Measurements from ENCODE around the gene ZNF282.
"Not testable (repeated sequence)": the region's sequence is repeated elsewhere in the genome, so short reads cannot be mapped to it uniquely, and the experiment has no call there.

The ZNF282 gene

GRCh38 chr7:149220534-149220933, 25.2 kb downstream of the ZNF282 start:
- peaks cover 29% of the 10 kb centered on the region for H3K36me3 Mint-ChIP-seq (ENCODE audit: insufficient read depth)

DNA sequence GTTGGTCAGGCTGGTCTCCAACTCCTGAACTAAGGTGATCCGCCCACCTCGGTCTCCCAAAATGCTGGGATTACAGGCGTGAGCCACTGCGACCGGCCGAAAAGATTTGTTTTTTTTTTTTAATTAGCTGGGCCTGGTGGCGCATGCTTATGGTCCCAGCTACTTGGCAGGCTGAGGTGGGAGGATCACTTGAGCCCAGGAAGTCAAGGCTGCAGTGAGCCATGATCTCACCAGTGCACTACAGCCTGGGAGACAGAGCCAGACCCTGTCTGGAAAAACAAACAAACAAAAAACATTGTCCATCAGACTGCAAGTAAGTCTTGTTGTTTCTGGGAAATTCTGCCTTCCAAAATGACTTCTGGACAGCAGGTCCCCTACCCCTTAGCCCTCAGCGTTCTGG, 27.8 kb downstream of the ZNF282 start:
- ATAC-seq (replicated peaks) (no peak), DNase-seq (no peak)
- Mint-ChIP-seq H3K27ac (no peak overlapping the region), H3K4me3 (no peak overlapping the region), H3K4me1 (ENCODE audit: low read depth in 2 of 2) (no peaks in the 10 kb centered on the region), H3K27me3 (no peaks in the 10 kb centered on the region), H3K9me3 (no peaks in the 10 kb centered on the region), H3K36me3 (ENCODE audit: insufficient read depth) (peaks cover 16% of the 10 kb centered on the region)

More at GRCh38 chr7:149220534-149220933, 25.2 kb downstream of the ZNF282 start:
- Mint-ChIP-seq H3K27me3 (no peaks in the 10 kb centered on the region), H3K9me3 (no peaks in the 10 kb centered on the region), H3K27ac (no peak overlapping the region), H3K4me3 (no peak overlapping the region), H3K4me1 (ENCODE audit: low read depth in 2 of 2) (peaks cover 2 to 4% of the 10 kb centered on the region in 2 donors)
- ATAC-seq (replicated peaks) = no peak
- DNase-seq = no peak

GRCh38 chr7:149223761-149224160, 28.4 kb downstream of the ZNF282 start:
- Mint-ChIP-seq H3K36me3 (ENCODE audit: insufficient read depth) (peaks cover 16% of the 10 kb centered on the region), H3K27ac (no peak overlapping the region), H3K9me3 (no peaks in the 10 kb centered on the region), H3K4me1 (ENCODE audit: low read depth in 2 of 2) (no peaks in the 10 kb centered on the region), H3K27me3 (no peaks in the 10 kb centered on the region), H3K4me3 (no peak overlapping the region)
- no peak for ATAC-seq (replicated peaks)
- no peak for DNase-seq

DNA sequence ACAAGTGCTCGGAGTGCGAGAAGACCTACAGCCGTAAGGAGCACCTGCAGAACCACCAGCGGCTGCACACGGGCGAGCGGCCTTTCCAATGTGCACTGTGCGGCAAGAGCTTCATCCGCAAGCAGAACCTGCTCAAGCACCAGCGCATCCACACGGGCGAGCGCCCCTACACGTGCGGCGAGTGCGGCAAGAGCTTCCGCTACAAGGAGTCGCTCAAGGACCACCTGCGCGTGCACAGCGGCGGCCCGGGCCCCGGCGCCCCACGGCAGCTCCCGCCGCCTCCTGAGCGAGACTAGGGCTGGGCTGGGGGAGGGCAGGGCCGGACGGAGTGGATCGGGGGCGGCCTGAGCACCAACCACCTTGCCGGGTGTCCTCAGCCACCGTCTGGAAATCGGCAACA, 29.0 kb downstream of the ZNF282 start:
- Mint-ChIP-seq H3K27ac (no peak overlapping the region), H3K4me1 (ENCODE audit: low read depth in 2 of 2) (no peaks in the 10 kb centered on the region), H3K36me3 (ENCODE audit: insufficient read depth) (peaks cover 13% of the 10 kb centered on the region), H3K9me3 (no peaks in the 10 kb centered on the region), H3K27me3 (no peaks in the 10 kb centered on the region), H3K4me3 (no peak overlapping the region)
- no peak for DNase-seq
- ATAC-seq (replicated peaks) = no peak

- DNase-seq = no peak
- no peaks in the 10 kb centered on the region for H3K4me1 Mint-ChIP-seq (ENCODE audit: low read depth in 2 of 2)
- H3K27me3 Mint-ChIP-seq = no peaks in the 10 kb centered on the region
- peaks cover 7% of the 10 kb centered on the region for H3K36me3 Mint-ChIP-seq (ENCODE audit: insufficient read depth)
- no peak for ATAC-seq (replicated peaks)
- peak overlapping the region in 1 of 2 donors; percentile 38 for H3K27ac Mint-ChIP-seq
- H3K4me3 Mint-ChIP-seq = no peak overlapping the region
- no peaks in the 10 kb centered on the region for H3K9me3 Mint-ChIP-seq
Observed at GRCh38 chr7:149225106-149225505, 29.8 kb downstream of the ZNF282 start.

DNA sequence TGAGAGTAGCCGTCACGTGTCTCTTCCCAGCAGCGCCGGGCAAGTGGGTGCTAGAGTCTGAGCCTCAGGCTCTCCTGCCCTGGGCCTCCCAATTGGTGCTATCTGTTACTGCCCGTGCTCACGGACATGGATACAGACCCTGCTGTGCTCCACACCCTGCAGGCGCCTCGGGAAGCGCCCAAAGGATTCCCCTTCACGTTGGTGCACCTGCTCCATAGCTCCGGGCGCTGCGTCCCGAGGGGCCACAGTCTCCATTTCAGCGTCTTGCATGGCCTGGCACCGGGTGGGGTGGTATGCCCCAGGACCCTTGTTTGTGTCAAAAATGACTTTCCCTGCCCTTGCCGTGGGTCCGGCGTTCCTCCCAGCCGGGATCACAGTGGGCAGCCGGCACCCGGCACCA, 30.3 kb downstream of the ZNF282 start:
- DNase-seq (no peak), ATAC-seq (replicated peaks) (no peak)
- Mint-ChIP-seq H3K27me3 (no peaks in the 10 kb centered on the region), H3K27ac (peak overlapping the region in 1 of 2 donors; percentile 50), H3K9me3 (no peaks in the 10 kb centered on the region), H3K4me3 (no peak overlapping the region), H3K36me3 (ENCODE audit: insufficient read depth) (peaks cover 3% of the 10 kb centered on the region), H3K4me1 (ENCODE audit: low read depth in 2 of 2) (no peaks in the 10 kb centered on the region)

GRCh38 chr7:149226366-149226765, 31.0 kb downstream of the ZNF282 start:
- H3K27me3 Mint-ChIP-seq; H3K9me3 Mint-ChIP-seq; DNase-seq; H3K4me1 Mint-ChIP-seq (ENCODE audit: low read depth in 2 of 2); ATAC-seq (replicated peaks); H3K4me3 Mint-ChIP-seq; H3K36me3 Mint-ChIP-seq (ENCODE audit: insufficient read depth): not testable (repeated sequence)
- H3K27ac Mint-ChIP-seq = peak overlapping the region in 1 of 2 donors; percentile 50

DNA sequence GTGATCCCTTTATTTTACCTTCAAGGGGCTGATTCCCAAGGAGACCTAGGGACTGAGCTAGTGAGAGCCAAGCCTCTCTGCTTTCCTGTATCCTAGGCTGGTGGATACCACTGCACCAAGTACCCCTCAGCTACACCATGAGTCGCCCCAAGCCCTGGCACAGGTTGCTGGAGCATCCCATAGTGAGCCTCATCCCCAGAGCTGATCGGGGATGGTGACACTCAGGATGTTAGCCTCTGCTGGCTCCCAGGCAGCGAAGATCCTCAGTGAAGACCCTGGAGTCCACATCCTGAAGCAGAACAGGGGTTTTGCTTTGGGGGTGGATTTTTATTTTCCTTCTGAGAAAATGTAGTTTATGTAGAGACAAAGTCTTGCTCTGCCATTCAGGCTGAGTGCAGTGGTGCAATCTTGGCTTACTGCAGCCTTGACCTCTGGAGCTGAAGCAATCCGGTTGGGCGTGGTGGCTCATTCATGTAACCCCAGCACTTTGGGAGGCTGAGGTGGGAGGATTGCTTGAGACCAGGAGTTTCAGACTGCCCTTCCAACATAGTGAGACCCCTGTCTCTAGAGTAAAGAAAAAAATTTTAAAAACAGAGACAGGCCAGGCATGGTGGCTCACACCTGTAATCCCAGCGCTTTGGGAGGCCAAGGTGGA, 31.6 kb downstream of the ZNF282 start:
- no peaks in the 10 kb centered on the region for H3K9me3 Mint-ChIP-seq
- H3K27me3 Mint-ChIP-seq = no peaks in the 10 kb centered on the region
- no peak for DNase-seq
- H3K36me3 Mint-ChIP-seq (ENCODE audit: insufficient read depth) = peaks cover 3% of the 10 kb centered on the region
- no peak for ATAC-seq (replicated peaks)
- H3K27ac Mint-ChIP-seq = no peak overlapping the region
- no peaks in the 10 kb centered on the region for H3K4me1 Mint-ChIP-seq (ENCODE audit: low read depth in 2 of 2)
- no peak overlapping the region for H3K4me3 Mint-ChIP-seq

- H3K9me3 Mint-ChIP-seq = no peaks in the 10 kb centered on the region
Observed at GRCh38 chr7:149228831-149229471, 33.6 kb downstream of the ZNF282 start.

GRCh38 chr7:149229526-149229925, 34.2 kb downstream of the ZNF282 start:
- Mint-ChIP-seq H3K36me3 (ENCODE audit: insufficient read depth) (no peaks in the 10 kb centered on the region), H3K27me3 (peaks cover 15 to 19% of the 10 kb centered on the region in 2 donors), H3K4me1 (ENCODE audit: low read depth in 2 of 2) (no peaks in the 10 kb centered on the region), H3K27ac (no peak overlapping the region), H3K4me3 (no peak overlapping the region), H3K9me3 (no peaks in the 10 kb centered on the region)
- ATAC-seq (replicated peaks) = no peak
- no peak for DNase-seq

More at GRCh38 chr7:149228831-149229471, 33.6 kb downstream of the ZNF282 start:
- Mint-ChIP-seq H3K4me1 (ENCODE audit: low read depth in 2 of 2) (no peaks in the 10 kb centered on the region), H3K27me3 (peaks cover 12 to 14% of the 10 kb centered on the region in 2 donors), H3K4me3 (no peak overlapping the region), H3K36me3 (ENCODE audit: insufficient read depth) (no peaks in the 10 kb centered on the region), H3K27ac (no peak overlapping the region)
- ATAC-seq (replicated peaks) (no peak), DNase-seq (no peak)

DNA sequence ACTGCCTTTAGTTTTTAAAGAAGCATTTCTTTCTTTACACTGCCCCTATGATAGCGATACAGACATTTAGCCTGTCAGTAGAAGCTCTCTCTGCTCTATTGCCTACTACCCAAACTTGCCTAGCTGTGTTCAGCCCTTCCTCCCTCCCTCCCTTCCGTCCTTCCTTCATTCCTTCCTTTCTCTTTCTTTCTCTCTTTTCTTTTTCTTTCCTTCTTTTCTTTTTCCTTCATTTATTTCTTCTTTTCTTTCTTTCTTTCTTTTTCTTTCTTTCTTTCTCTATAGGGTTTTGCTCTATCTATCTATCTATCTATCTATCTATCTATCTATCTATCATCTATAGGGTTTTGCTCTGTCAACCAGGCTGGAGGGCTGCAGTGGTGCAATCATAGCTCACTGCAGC, 37.0 kb downstream of the ZNF282 start:
- DNase-seq = no peak
- Mint-ChIP-seq H3K36me3 (ENCODE audit: insufficient read depth) (no peaks in the 10 kb centered on the region), H3K4me3 (no peak overlapping the region), H3K4me1 (ENCODE audit: low read depth in 2 of 2) (no peaks in the 10 kb centered on the region), H3K27ac (no peak overlapping the region), H3K9me3 (no peaks in the 10 kb centered on the region), H3K27me3 (peaks cover 15 to 27% of the 10 kb centered on the region in 2 donors)
- no peak for ATAC-seq (replicated peaks)

DNA sequence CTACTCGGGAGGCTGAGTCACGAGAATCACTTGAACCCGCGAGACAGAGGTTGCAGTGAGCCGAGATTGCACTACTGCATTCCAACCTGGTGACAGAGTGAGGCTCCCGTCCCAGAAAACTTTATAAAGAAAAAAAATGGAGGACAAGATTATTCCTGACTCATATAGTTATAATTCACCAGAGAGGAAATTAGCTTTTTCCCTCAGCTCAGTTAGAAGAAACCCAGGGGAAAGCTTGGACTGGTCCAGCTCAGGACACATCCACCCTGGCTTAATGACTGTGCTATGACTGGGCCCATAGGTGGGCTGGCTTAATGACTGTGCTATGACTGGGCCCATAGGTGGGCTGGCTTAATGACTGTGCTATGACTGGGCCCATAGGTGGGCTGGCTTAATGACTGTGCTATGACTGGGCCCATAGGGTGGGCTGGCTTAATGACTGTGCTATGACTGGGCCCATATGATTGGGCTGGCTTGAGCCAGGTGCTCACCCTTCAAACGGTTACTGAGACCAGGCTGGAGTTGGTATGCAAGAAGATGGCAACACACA, 38.4 kb downstream of the ZNF282 start:
- DNase-seq; H3K27ac Mint-ChIP-seq; H3K4me1 Mint-ChIP-seq (ENCODE audit: low read depth in 2 of 2); H3K4me3 Mint-ChIP-seq; H3K36me3 Mint-ChIP-seq (ENCODE audit: insufficient read depth); H3K9me3 Mint-ChIP-seq; ATAC-seq (replicated peaks): not testable (repeated sequence)
- peaks cover 15 to 27% of the 10 kb centered on the region in 2 donors for H3K27me3 Mint-ChIP-seq

- Mint-ChIP-seq H3K4me1 (ENCODE audit: low read depth in 2 of 2) (peaks cover 16 to 22% of the 10 kb centered on the region in 2 donors), H3K4me3 (no peak overlapping the region), H3K27me3 (peaks cover 12 to 26% of the 10 kb centered on the region in 2 donors), H3K27ac (no peak overlapping the region), H3K9me3 (no peaks in the 10 kb centered on the region), H3K36me3 (ENCODE audit: insufficient read depth) (no peaks in the 10 kb centered on the region)
- DNase-seq (no peak), ATAC-seq (replicated peaks) (no peak)
Observed at GRCh38 chr7:149237502-149237901, 42.2 kb downstream of the ZNF282 start.

DNA sequence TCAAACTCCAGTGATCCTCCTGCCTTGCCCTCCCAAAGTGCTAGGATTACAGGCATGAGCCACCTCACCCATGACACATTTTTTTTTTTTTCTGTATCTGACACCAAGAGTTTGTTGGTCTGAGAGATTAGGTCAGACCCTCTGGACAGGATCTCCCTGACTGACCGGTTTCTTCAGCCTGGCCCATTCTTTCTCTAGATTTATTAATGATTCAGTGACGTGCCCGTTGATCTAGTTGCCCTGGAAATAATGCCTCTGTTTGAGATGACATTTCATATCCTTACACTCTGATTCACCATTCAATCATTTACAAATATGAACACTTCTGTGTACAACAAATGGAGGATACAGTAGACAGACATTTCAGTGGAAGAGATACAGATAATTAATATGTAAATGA, 42.7 kb downstream of the ZNF282 start:
- DNase-seq (no peak), ATAC-seq (replicated peaks) (no peak)
- H3K4me3 Mint-ChIP-seq = peak overlapping the region; percentile 90
- H3K27me3 Mint-ChIP-seq = peaks cover 6 to 20% of the 10 kb centered on the region in 2 donors
- peak overlapping the region in 1 of 2 donors; percentile 94 for H3K27ac Mint-ChIP-seq
- H3K9me3 Mint-ChIP-seq = no peaks in the 10 kb centered on the region
- H3K36me3 Mint-ChIP-seq (ENCODE audit: insufficient read depth) = no peaks in the 10 kb centered on the region
- peaks cover 16 to 28% of the 10 kb centered on the region in 2 donors for H3K4me1 Mint-ChIP-seq (ENCODE audit: low read depth in 2 of 2)

Data from effector memory CD8-positive, alpha-beta T cell (primary cell).